ENCODE measurements around the gene ACY1.

- TF ChIP-seq EZH2 (IDR thresholded peaks at IDR 0.05; ENCODE audit: borderline replicate concordance, low read depth, low read length, severe bottlenecking) (no peak), CTCF (IDR thresholded peaks at IDR 0.05; ENCODE audit: extremely low read depth in 1 of 2, insufficient read depth in 1 of 2, low read depth in 1 of 2, low read length in 2 of 2) (no peak), POLR2A (IDR thresholded peaks at IDR 0.05; ENCODE audit: low read depth, low read length) (no peak), POLR2AphosphoS5 (IDR thresholded peaks at IDR 0.05; ENCODE audit: insufficient read depth, low read depth, low read length) (no peak)
Observed at GRCh38 chr3:52036222-52036694, 52.9 kb downstream of the ACY1 start.

Data from endothelial cell of umbilical vein (primary cell).